GM12878 (cell line): ENCODE results near the gene DPP6. TPM values are rescaled to one million over a fixed set of nuclear protein-coding genes. Genes with fewer than 3 reads are reported as not detected.

Experiments
- ATAC-seq: fragments of 200-7000 bp; cut with Tn5 transposase; 3 replicates; pipeline ENCODE4 v1.9.1; 2020; ENCODE audit warnings: mild to moderate bottlenecking, moderate library complexity
- BruUV-seq: library from RNA; stranded (reverse); fragments of 400-500 nt; replicated peaks from 2 replicates; lab custom pipeline; 2021; lab: Mats Ljungman, UMichigan
- CTCF ChIA-PET: fragments of 300-600 bp; sonication (Branson Sonifier 250); formaldehyde crosslinking; extraction: SDS; loops from one replicate; lab custom pipeline; 2021; ENCODE audit warnings: inconsistent platforms; lab: Yijun Ruan, JAX
- POLR2A ChIA-PET: fragments of 350-600 bp; formaldehyde crosslinking; extraction: SDS; loops from one replicate; lab custom pipeline; 2021; ENCODE audit warnings: inconsistent platforms; lab: Charles Lee
- RAD21 ChIA-PET: fragments of 300-600 bp; sonication (Branson Sonifier 250); formaldehyde crosslinking; loops from one replicate; lab custom pipeline; 2023; ENCODE audit warnings: antibody characterized with exemption; ENCODE audit not compliant: unreplicated experiment; lab: Charles Lee
- SMC1A ChIA-PET: fragments of 300-600 bp; sonication (Branson Sonifier 250); formaldehyde crosslinking; loops from one replicate; lab custom pipeline; 2023; ENCODE audit not compliant: unreplicated experiment, uncharacterized antibody; lab: Charles Lee
- DNase-seq: peaks from one replicate; pipeline ENCODE4 v3.0.0-alpha.2; 2011; ENCODE audit warnings: low read depth, low spot score
- FAIRE-seq: peaks from 3 replicates; lab custom pipeline; 2011; peaks lifted over from hg19 to GRCh38; lab: Jason Lieb, UNC
- H2AFZ ChIP-seq: 2 replicates; pipeline ENCODE4 v1.6.0; 2011; ENCODE audit warnings: low read depth, low read length, control low read depth; ENCODE audit not compliant: control insufficient read depth
- H3K27ac ChIP-seq: 2 replicates; pipeline ENCODE4 v1.5.1; 2011; ENCODE audit warnings: control low read depth; ENCODE audit not compliant: control insufficient read depth, insufficient read depth
- H3K27me3 ChIP-seq, 2 experiments: replicated peaks in 1 of 2; 2 replicates each; pipeline versions ENCODE4 v1.6.0 to v1.6.1; 2011; ENCODE audit warnings: low read length in 1 of 2; ENCODE audit not compliant: control insufficient read depth in 2 of 2, insufficient read depth in 2 of 2
- H3K36me3 ChIP-seq, 2 experiments: 2 replicates each; pipeline ENCODE4 v1.5.1; 2011; ENCODE audit warnings: low read length in 1 of 2; ENCODE audit not compliant: control insufficient read depth in 2 of 2, insufficient read depth in 2 of 2
- H3K4me1 ChIP-seq: 2 replicates; pipeline ENCODE4 v1.6.1; 2011; ENCODE audit warnings: mild to moderate bottlenecking, low read length, moderate library complexity, mixed read lengths; ENCODE audit not compliant: control insufficient read depth, insufficient read depth
- H3K4me2 ChIP-seq: 2 replicates; pipeline ENCODE4 v1.6.0; 2011; ENCODE audit warnings: control low read depth; ENCODE audit not compliant: control insufficient read depth, insufficient read depth
- H3K4me3 ChIP-seq: fragments of 200-600 bp; sonication (generic); 2 replicates; pipeline ENCODE4 v1.5.1; 2016
- H3K79me2 ChIP-seq: 2 replicates; pipeline ENCODE4 v1.6.0; 2011; ENCODE audit warnings: low read length; ENCODE audit not compliant: control insufficient read depth, insufficient read depth
- H3K9ac ChIP-seq: 2 replicates; pipeline ENCODE4 v1.8.0; 2011; ENCODE audit warnings: low read length, control low read depth, mixed read lengths; ENCODE audit not compliant: control insufficient read depth, insufficient read depth
- H3K9me3 ChIP-seq: replicated peaks from 3 replicates; pipeline ENCODE4 v1.5.1; 2011; ENCODE audit warnings: mild to moderate bottlenecking, low read length; ENCODE audit not compliant: control insufficient read depth, insufficient read depth
- H4K20me1 ChIP-seq: 2 replicates; pipeline ENCODE4 v1.6.0; 2011; ENCODE audit not compliant: control insufficient read depth, insufficient read depth
- ATF3 ChIP-seq: IDR thresholded peaks from 2 replicates; pipeline ENCODE4 v1.6.1; 2011; ENCODE audit warnings: low read depth, mild to moderate bottlenecking, low read length, moderate library complexity, borderline replicate concordance; ENCODE audit errors: extremely low read depth
- BHLHE40 ChIP-seq, 2 experiments: fragments of 450-650 bp in 1 of 2; IDR thresholded peaks; 2 replicates each; pipeline ENCODE4 v1.6.1; 2011 to 2017; ENCODE audit warnings: low read depth in 2 of 2, borderline replicate concordance in 1 of 2, improper control_type of control experiment in 1 of 2, low read length in 1 of 2, mild to moderate bottlenecking in 1 of 2
- FOS ChIP-seq: IDR thresholded peaks from 3 replicates; pipeline ENCODE4 v1.6.1; 2011; ENCODE audit warnings: borderline replicate concordance; ENCODE audit not compliant: insufficient read length; ENCODE audit errors: extremely low read depth
- HCFC1 ChIP-seq: fragments of 150-350 bp; IDR thresholded peaks from 2 replicates; pipeline ENCODE4 v1.6.1; 2014; ENCODE audit warnings: low read length
- HDAC6 ChIP-seq: fragments of 200-600 bp; sonication (generic); IDR thresholded peaks from one replicate; pipeline ENCODE4 v1.8.0; 2017; ENCODE audit warnings: antibody characterized with exemption; ENCODE audit not compliant: unreplicated experiment
- NFXL1 ChIP-seq: fragments of 450-650 bp; IDR thresholded peaks from 2 replicates; pipeline ENCODE4 v1.6.1; 2017; ENCODE audit warnings: antibody characterized with exemption, mild to moderate bottlenecking, borderline replicate concordance
- PBX3 ChIP-seq: IDR thresholded peaks from 2 replicates; pipeline ENCODE4 v1.6.1; 2011; ENCODE audit warnings: mild to moderate bottlenecking, low read depth, low read length, moderate library complexity; ENCODE audit not compliant: insufficient replicate concordance
- POLR2AphosphoS2 ChIP-seq: IDR thresholded peaks from 2 replicates; pipeline ENCODE4 v1.6.1; 2011; ENCODE audit warnings: low read depth, mild to moderate bottlenecking, low read length, improper control_type of control experiment, moderate library complexity
- RCOR1 ChIP-seq: conservative IDR thresholded peaks from 2 replicates; pipeline ENCODE4 v1.6.1; 2012; ENCODE audit warnings: low read depth, low read length, improper control_type of control experiment
- SMAD5 ChIP-seq: IDR thresholded peaks from 2 replicates; pipeline ENCODE4 v1.6.1; 2016; ENCODE audit warnings: antibody characterized with exemption, low read depth
- SMARCA5 ChIP-seq: fragments of 450-650 bp; IDR thresholded peaks from 2 replicates; pipeline ENCODE4 v1.6.1; 2017; ENCODE audit warnings: mild to moderate bottlenecking
- TARDBP ChIP-seq: IDR thresholded peaks from 2 replicates; pipeline ENCODE4 v1.6.1; 2016; ENCODE audit warnings: borderline replicate concordance
- TCF7 ChIP-seq: IDR thresholded peaks from 2 replicates; pipeline ENCODE4 v1.6.1; 2014; ENCODE audit warnings: antibody characterized with exemption, borderline replicate concordance
- YBX1 ChIP-seq: fragments of 450-650 bp; IDR thresholded peaks from 2 replicates; pipeline ENCODE4 v1.6.1; 2016; ENCODE audit warnings: antibody characterized with exemption
- ZNF207 ChIP-seq: fragments of 450-650 bp; IDR thresholded peaks from 2 replicates; pipeline ENCODE4 v1.6.1; 2014; ENCODE audit warnings: antibody characterized with exemption, mild to moderate bottlenecking, borderline replicate concordance
- WGBS: methylation state at CpG from one replicate; pipeline ENCODE4 v1.1.6; 2016; ENCODE audit warnings: low lambda C conversion rate; ENCODE audit not compliant: insufficient replicate concordance, insufficient coverage; ENCODE audit errors: missing lambda C conversion rate; 5-methylcytosine and 5-hydroxymethylcytosine counted together
- in situ Hi-C: fragments of 300-500 bp; cut with MboI; formaldehyde crosslinking; loops from 9 replicates; pipeline ENCODE4 v1.14.3; 2018; ENCODE audit warnings: mixed read lengths
- intact Hi-C: fragments of 100-400 bp; cut with micrococcal nuclease; formaldehyde crosslinking; loops from one replicate; pipeline ENCODE4 v1.14.2; 2022; ENCODE audit not compliant: unreplicated experiment
- polyA plus RNA-seq, 11 experiments: library from polyadenylated mRNA; depleted of rRNA in 4 of 11; unstranded in 6 of 11; stranded (reverse) in 5 of 11; fragments of >200 nt; fragmentation: Nextera tagmentation in 4 of 11; fragmentation: Illumina TruSeq in 1 of 11; extraction: Ambion mirVana in 4 of 11; extraction: Trizol in 1 of 11; gene quantifications; 1 replicate in 1 of 11; 2 replicates in 10 of 11; pipeline versions ENCODE4 v1.2.1 to v1.2.3, GENCODE V29; 2011 to 2016; ENCODE audit warnings: inconsistent platforms in 2 of 11, missing spikeins in 2 of 11, low read depth in 1 of 11
- total RNA-seq, 4 experiments: library from RNA; depleted of rRNA in 3 of 4; stranded (reverse); fragments of >200 nt in 3 of 4; fragmentation: Illumina TruSeq in 1 of 4; extraction: Trizol in 1 of 4; gene quantifications; 2 replicates each; pipeline versions ENCODE4 v1.2.1 to v1.2.3, GENCODE V29; 2013 to 2021
- TF ChIP-seq, protein P1 (sequence below): IDR thresholded peaks from 2 replicates; pipeline ENCODE4 v1.6.1; 2012; ENCODE audit warnings: low read depth, low read length, improper control_type of control experiment
- TF ChIP-seq, protein P2 (sequence below): fragments of 450-650 bp; conservative IDR thresholded peaks from 2 replicates; pipeline ENCODE4 v1.6.1; 2017; ENCODE audit warnings: mild to moderate bottlenecking, moderate library complexity

The DPP6 gene
- total and polyA plus RNA-seq, 10 of the 15 experiments (the other 5 are each of a cell fraction or from before 2014, with no cell fraction given) = not detected

GRCh38 chr7:154804449-154804848 is 752.3 kb downstream of the DPP6 start (continued):
- TF ChIP-seq ZNF207 (no peak), SMAD5 (no peak), FOS (no peak), YBX1 (no peak), HDAC6 (no peak)

DNA sequence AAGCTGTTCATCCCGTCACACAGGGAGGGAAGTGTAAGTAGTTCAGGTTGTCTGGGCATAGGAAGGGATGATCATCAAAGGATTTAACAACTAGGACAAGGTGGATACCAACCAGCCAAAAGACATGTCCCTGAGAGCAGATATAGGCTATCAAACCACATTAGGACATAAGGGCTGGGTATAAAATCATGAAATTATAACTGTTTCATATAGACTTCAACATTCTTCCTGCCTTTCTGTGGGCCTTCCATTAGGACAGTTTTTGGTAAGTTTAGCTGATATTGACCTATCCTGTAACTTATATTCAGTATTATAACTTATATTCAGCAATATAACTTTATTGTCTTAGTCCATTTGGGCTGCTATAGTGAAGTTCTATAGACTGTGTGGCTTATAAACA is 759.8 kb downstream of the DPP6 start:
- intact Hi-C loops = no loop called here
- H3K79me2 ChIP-seq = no peaks in the 10 kb centered on the region
- no TSS peak for BruUV-seq
- no peaks in the 10 kb centered on the region for H4K20me1 ChIP-seq
- no peak overlapping the region for H2AFZ ChIP-seq
- no peaks in the 10 kb centered on the region for H3K4me1 ChIP-seq
- TF ChIP-seq SMARCA5 = no peak
- no peak for TF ChIP-seq TCF7
- TF ChIP-seq, protein P1, sequence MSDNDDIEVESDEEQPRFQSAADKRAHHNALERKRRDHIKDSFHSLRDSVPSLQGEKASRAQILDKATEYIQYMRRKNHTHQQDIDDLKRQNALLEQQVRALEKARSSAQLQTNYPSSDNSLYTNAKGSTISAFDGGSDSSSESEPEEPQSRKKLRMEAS = no peak
- no peak for TF ChIP-seq RCOR1
- no peak for TF ChIP-seq POLR2AphosphoS2
- TF ChIP-seq, protein P2, sequence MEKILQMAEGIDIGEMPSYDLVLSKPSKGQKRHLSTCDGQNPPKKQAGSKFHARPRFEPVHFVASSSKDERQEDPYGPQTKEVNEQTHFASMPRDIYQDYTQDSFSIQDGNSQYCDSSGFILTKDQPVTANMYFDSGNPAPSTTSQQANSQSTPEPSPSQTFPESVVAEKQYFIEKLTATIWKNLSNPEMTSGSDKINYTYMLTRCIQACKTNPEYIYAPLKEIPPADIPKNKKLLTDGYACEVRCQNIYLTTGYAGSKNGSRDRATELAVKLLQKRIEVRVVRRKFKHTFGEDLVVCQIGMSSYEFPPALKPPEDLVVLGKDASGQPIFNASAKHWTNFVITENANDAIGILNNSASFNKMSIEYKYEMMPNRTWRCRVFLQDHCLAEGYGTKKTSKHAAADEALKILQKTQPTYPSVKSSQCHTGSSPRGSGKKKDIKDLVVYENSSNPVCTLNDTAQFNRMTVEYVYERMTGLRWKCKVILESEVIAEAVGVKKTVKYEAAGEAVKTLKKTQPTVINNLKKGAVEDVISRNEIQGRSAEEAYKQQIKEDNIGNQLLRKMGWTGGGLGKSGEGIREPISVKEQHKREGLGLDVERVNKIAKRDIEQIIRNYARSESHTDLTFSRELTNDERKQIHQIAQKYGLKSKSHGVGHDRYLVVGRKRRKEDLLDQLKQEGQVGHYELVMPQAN = no peak
- no peak for TF ChIP-seq TARDBP
- TF ChIP-seq HCFC1 = no peak
- TF ChIP-seq BHLHE40 (IDR thresholded peaks at IDR 0.05; ENCODE audit: borderline replicate concordance in 1 of 2, low read depth in 2 of 2, low read length in 1 of 2) = no peak
- no peak for TF ChIP-seq PBX3
- no peak for TF ChIP-seq NFXL1
- no peak for TF ChIP-seq ATF3
- DNase-seq (no peak), ATAC-seq (no peak), FAIRE-seq (no peak)
- RAD21 ChIA-PET = no interaction called here
- H3K36me3 ChIP-seq = no peaks in the 10 kb centered on the region
- POLR2A ChIA-PET = no interaction called here
- H3K27me3 ChIP-seq = no peaks in the 10 kb centered on the region
- H3K4me3 ChIP-seq = no peak overlapping the region
- H3K9me3 ChIP-seq = peaks cover 5% of the 10 kb centered on the region; the same call in 2 of the 3 replicates
- H3K27ac ChIP-seq = no peak overlapping the region
- WGBS = 0% methylated on average over 1 of the region's 1 CpG
- SMC1A ChIA-PET = no interaction called here
- no peak overlapping the region for H3K9ac ChIP-seq
- CTCF ChIA-PET = no interaction called here
- no peak overlapping the region for H3K4me2 ChIP-seq
- in situ Hi-C loops = no loop called here
